ENCODE results near the gene AHR. TPM values are rescaled to one million over a fixed set of nuclear protein-coding genes. Genes with fewer than 3 reads are reported as not detected.

The AHR gene
- total RNA-seq, 2 donors from 2014 or later = 30.3 to 48.9 TPM

- H3K27me3 ChIP-seq = no peaks in the 10 kb centered on the region
- no peak overlapping the region for H3K9ac ChIP-seq (ENCODE audit: low read depth in 2 of 2, low read length in 2 of 2)
- intact Hi-C loops (cut with DNase I) = loop anchor here (10.0 kb wide), 1 partner anchor 63 kb away; no protein-coding TSS in a partner anchor
- TF ChIP-seq, protein P1, sequence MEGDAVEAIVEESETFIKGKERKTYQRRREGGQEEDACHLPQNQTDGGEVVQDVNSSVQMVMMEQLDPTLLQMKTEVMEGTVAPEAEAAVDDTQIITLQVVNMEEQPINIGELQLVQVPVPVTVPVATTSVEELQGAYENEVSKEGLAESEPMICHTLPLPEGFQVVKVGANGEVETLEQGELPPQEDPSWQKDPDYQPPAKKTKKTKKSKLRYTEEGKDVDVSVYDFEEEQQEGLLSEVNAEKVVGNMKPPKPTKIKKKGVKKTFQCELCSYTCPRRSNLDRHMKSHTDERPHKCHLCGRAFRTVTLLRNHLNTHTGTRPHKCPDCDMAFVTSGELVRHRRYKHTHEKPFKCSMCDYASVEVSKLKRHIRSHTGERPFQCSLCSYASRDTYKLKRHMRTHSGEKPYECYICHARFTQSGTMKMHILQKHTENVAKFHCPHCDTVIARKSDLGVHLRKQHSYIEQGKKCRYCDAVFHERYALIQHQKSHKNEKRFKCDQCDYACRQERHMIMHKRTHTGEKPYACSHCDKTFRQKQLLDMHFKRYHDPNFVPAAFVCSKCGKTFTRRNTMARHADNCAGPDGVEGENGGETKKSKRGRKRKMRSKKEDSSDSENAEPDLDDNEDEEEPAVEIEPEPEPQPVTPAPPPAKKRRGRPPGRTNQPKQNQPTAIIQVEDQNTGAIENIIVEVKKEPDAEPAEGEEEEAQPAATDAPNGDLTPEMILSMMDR (IDR thresholded peaks at IDR 0.05) = no peak
- no peak for DNase-seq
- no peaks in the 10 kb centered on the region for H3K9me3 ChIP-seq
- no peaks in the 10 kb centered on the region for H3K36me3 ChIP-seq
- H3K27ac ChIP-seq = no peak overlapping the region
- H3K4me1 ChIP-seq = no peaks in the 10 kb centered on the region
- no peak overlapping the region for H3K4me3 ChIP-seq
These were observed 13.5 kb downstream of the AHR start for GRCh38 chr7:17311952-17312351.

DNA sequence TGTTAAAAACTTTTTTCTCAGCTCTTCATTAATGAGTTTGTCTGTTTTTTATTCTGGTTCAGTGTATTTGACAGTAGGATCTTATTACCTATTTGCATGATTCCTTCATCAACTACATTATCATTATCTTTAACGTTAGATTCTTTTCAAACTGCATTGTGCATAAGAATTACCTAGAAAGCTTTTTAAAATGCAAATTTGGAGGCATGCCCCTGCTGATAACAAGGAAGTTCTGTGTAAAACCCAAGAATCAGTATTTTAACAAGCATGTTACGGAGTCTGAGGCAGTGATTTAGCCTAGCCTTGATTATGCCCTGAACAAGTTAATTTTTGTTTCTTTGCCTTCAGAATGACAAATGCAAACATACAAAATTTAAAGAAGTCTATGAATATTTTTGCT is 14.2 kb downstream of the AHR start:
- Histone ChIP-seq H3K27ac (no peak overlapping the region), H3K9me3 (no peaks in the 10 kb centered on the region), H3K4me3 (no peak overlapping the region), H3K27me3 (no peaks in the 10 kb centered on the region), H3K9ac (ENCODE audit: low read depth in 2 of 2, low read length in 2 of 2) (no peak overlapping the region), H3K4me1 (no peaks in the 10 kb centered on the region), H3K36me3 (no peaks in the 10 kb centered on the region)
- no peak for DNase-seq
- intact Hi-C loops (cut with DNase I) = loop anchor here (10.0 kb wide), 1 partner anchor 62 kb away; no protein-coding TSS in a partner anchor
- TF ChIP-seq, protein P1 (IDR thresholded peaks at IDR 0.05) = no peak

- no peak overlapping the region for H3K9ac ChIP-seq (ENCODE audit: low read depth in 2 of 2, low read length in 2 of 2)
- no peaks in the 10 kb centered on the region for H3K4me1 ChIP-seq
- H3K36me3 ChIP-seq = no peaks in the 10 kb centered on the region
These were observed 14.7 kb downstream of the AHR start for GRCh38 chr7:17313194-17313593.

DNA sequence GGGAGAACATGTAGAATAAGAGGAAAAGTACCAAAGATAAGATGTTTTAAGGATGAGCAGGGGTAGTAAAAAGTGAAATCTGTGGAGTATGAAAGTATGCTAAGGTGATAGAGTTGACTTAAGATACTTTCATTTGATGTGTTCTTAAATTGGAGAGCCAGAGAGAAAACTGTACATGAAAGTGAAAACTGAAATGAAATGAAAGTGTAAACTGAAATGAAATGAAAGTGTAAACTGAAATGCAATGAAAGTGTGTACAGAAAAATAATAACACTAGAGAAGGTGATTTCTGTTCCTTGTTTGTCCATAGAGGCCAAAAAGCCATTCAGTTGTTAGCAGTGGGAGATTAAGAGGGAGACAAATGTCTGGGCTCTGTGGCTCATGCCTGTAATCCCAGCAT is 17.5 kb downstream of the AHR start:
- Histone ChIP-seq H3K9ac (ENCODE audit: low read depth in 2 of 2, low read length in 2 of 2) (no peak overlapping the region), H3K9me3 (no peaks in the 10 kb centered on the region), H3K27ac (no peak overlapping the region), H3K4me3 (no peak overlapping the region), H3K4me1 (no peaks in the 10 kb centered on the region), H3K36me3 (no peaks in the 10 kb centered on the region), H3K27me3 (no peaks in the 10 kb centered on the region)
- DNase-seq = no peak
- intact Hi-C loops (cut with DNase I) = loop anchor here (10.0 kb wide), 1 partner anchor 59 kb away; no protein-coding TSS in a partner anchor
- TF ChIP-seq, protein P1 (IDR thresholded peaks at IDR 0.05) = no peak

More at GRCh38 chr7:17313194-17313593, 14.7 kb downstream of the AHR start:
- H3K27me3 ChIP-seq = no peaks in the 10 kb centered on the region
- DNase-seq = no peak
- H3K27ac ChIP-seq = no peak overlapping the region
- TF ChIP-seq, protein P1 (IDR thresholded peaks at IDR 0.05) = no peak
- intact Hi-C loops (cut with DNase I) = loop anchor here (10.0 kb wide), 1 partner anchor 62 kb away; no protein-coding TSS in a partner anchor
- H3K4me3 ChIP-seq = no peak overlapping the region
- H3K9me3 ChIP-seq = no peaks in the 10 kb centered on the region

- H3K27ac ChIP-seq = no peak overlapping the region
- intact Hi-C loops (cut with DNase I) = loop anchor here (10.0 kb wide), 1 partner anchor 57 kb away; no protein-coding TSS in a partner anchor
- H3K4me3 ChIP-seq = no peak overlapping the region
- no peaks in the 10 kb centered on the region for H3K27me3 ChIP-seq
- TF ChIP-seq, protein P1 (IDR thresholded peaks at IDR 0.05) = no peak
- no peak overlapping the region for H3K9ac ChIP-seq (ENCODE audit: low read depth in 2 of 2, low read length in 2 of 2)
- H3K4me1 ChIP-seq = no peaks in the 10 kb centered on the region
- H3K9me3 ChIP-seq = no peaks in the 10 kb centered on the region
- no peaks in the 10 kb centered on the region for H3K36me3 ChIP-seq
- no peak for DNase-seq
These were observed 19.7 kb downstream of the AHR start for GRCh38 chr7:17318146-17318545.

All from colonic mucosa (tissue), 4 donors.